COLO829 (cell line): Measurements from ENCODE around the gene CCDC201.
"Not testable (repeated sequence)": the region's sequence is repeated elsewhere in the genome, so short reads cannot be mapped to it uniquely, and the experiment has no call there.

Source experiments
- DNase-seq: peaks from one replicate; pipeline ENCODE4 v3.0.0; 2012; ENCODE audit warnings: low spot score

The CCDC201 gene

DNA sequence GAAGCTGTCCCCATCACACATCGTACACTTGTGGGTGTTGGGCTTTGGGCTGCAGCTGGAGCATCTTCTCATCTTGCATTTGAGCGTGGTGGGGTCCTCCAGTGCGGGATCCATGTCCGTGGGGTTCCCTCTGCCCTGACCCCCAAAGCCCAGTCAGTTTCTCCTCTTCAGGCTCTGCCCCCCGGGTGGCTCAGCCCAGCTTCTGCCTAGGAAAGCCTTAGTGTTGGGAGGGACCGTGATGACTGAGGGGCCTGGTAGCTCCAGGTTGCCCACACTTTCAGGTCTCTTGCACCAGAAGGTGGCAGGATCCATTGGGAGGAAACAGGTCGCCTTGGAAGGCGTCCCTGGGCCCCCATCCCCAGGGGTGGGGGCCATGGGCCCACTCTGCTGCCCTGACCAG, 55.9 kb downstream of the CCDC201 start:
- DNase-seq, result not testable (repeated sequence)

DNA sequence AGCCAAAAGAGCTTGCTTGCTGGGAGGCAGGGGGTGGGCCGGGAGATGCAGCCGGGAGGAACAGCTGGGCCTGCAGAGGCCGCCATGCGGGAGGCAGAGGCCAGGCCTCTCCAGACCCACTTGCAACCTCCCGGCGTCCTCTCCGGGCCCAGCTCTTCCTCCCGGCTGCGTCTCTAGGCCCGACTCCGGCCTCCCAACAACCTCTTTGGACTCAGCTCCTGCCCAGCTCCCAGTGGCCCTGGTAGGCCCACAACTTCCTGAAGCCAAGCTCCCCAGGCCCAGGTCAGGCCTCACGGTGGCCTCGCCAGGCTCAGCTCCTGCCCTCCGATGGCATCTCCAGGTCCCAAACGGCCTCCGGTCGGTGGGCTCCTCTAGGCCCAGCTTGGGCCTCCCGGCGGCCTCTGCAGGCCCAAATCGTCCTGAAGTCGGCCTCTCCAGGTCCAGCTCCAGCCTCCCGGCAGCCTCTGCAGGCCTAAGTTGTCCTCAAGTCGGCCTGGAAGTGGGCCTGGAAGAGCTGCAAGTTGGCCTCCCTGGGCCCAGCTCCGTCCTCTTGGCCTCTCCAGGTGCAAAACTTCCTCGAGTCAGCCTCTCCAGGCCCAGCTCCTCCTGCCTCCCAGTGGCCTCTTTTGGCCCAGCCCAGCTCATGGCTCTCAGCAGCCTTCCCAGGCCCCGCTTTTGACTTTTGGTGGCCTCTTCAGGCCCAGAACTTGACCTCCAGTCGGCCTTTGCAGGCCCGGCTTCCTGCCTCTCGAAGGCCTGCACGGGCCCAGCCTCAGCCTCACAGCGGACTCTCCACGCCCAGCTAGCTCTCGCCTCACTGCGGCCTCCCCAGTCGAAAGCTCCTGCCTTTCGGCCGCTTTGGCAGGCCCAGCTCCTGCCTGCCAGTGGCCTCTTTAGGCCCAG, 58.4 kb downstream of the CCDC201 start:
- not testable (repeated sequence) for DNase-seq

DNA sequence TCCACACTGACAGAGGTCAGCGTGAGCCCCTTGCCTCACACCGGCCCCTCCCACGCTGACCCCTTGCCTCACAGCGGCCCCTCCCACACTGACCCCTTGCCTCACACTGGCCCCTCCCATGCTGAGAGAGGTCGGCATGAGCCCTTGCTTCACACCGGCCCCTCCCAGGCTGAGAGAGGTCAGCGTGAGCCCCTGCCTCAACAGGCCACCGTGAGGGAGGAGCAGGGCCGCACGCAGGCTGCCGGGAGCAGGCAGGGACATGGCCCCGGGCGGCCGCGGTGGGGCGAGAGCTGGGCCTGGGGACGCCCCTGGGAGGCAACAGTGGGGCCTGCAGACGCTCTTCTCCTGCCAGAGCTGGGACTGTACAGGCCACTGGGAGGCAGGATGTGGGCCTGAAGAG, 59.1 kb downstream of the CCDC201 start:
- DNase-seq, result not testable (repeated sequence)

DNA sequence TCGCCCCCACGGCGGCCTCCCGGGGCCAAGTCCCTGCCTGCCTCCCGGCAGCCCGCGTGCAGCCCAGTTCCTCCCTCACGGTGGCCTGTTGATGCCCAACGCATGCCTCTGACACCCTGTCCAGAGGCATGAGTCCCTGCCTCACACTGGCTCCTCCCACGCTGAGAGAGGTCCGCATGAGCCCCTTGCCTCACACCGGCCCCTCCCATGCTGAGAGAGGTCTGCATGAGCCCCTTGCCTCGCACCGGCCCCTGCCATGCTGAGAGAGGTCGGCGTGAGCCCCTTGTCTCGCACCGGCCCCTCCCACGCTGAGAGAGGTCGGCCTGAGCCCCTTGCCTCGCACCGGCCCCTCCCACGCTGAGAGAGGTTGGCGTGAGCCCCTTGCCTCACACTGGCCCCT, 59.9 kb downstream of the CCDC201 start:
- DNase-seq, result no peak

DNA sequence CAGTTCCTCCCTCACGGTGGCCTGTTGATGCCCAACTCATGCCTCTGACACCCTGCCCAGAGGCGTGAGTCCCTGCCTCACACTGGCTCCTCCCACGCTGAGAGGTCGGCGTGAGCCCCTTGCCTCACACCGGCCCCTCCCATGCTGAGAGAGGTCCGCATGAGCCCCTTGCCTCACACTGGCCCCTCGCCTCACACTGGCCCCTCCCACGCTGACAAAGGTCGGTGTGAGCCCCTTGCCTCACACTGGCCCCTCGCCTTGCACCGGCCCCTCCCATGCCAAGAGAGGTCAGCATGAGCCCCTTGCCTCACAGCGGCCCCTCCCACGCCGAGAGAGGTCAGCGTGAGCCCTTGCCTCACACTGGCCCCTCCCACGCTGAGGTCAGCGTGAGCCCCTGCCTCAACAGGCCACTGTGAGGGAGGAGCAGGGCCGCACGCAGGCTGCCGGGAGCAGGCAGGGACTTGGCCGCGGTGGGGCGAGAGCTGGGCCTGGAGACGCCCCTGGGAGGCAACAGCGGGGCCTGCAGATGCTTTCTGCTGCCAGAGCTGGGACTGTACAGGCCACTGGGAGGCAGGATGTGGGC, 61.1 kb downstream of the CCDC201 start:
- not testable (repeated sequence) for DNase-seq

DNA sequence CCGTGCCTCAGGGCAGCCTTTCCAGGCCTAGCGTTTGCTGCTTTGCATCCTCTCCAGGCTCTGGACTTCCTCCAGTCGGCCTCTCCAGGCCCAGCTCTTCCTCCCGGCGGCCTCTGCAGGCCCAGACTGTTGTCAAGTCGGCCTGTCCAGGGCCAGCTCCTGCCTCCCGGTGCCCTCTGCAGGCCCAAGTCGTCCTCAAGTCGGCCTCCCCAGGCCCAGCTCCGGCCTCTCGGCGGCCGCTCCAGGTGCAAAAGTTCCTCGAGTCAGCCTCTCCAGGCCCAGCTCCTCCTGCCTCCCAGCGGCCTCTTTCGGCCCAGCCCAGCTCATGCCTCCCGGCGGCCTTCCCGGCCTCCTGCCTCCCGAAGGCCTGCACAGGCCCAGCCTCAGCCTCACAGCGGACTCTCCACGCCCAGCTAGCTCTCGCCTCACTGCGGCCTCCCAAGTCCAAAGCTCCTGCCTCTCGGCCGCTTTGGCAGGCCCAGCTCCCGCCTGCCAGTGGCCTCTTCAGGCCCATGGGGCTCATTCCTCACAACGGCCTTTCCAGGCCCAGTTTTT, 62.4 kb downstream of the CCDC201 start:
- not testable (repeated sequence) for DNase-seq
